Activated CD4-positive, alpha-beta T cell treated with anti-CD3 and anti-CD28 coated beads, Interleukin-2, amount 50 U/mL, for 16 hours (primary cell): ENCODE data around the gene KRTAP12-4.
"Not testable (repeated sequence)": the region's sequence is repeated elsewhere in the genome, so short reads cannot be mapped to it uniquely, and the experiment has no call there.

Experiments used
- DNase-seq: peaks from one replicate; pipeline ENCODE4 v3.0.0-alpha.2; 2020

The KRTAP12-4 gene

DNA sequence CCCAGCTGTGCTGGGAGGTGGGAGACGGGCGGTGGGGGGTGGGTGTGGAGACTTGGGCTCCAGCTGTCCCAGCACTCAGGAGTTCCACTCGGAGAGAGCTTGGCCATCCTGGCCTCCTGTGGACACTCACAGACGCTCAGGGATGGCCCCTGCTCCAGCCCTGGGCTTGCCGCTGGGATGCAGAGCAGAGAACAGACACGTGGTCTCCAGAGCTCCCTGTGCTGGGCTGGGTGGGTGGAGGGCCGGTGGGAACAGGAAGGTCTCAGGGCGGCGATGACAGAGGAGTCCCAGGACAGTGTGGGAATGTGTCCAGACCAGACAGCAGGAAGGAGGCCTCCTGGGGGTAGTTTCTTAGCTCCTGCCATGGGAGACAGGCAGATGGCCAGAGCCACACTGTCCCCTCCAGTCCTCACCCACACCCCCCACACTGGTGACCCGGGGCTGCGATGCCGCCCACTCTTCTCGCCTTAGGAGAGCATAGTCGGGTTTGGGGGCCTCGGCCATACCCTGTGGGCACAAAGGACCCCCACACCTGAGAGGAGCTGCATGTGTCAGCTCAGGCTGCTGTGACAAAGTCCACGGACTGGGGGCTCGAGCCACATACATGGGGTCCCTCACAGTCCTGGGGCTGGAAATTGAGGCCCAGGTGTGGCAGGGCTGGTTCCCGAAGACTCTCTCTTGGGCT, 25.6 kb downstream of the KRTAP12-4 start:
- no peak for DNase-seq

GRCh38 chr21:44627831-44628233, 26.6 kb downstream of the KRTAP12-4 start:
- DNase-seq = not testable (repeated sequence)

- not testable (repeated sequence) for DNase-seq
These were observed 27.2 kb downstream of the KRTAP12-4 start for GRCh38 chr21:44627181-44627822.

DNA sequence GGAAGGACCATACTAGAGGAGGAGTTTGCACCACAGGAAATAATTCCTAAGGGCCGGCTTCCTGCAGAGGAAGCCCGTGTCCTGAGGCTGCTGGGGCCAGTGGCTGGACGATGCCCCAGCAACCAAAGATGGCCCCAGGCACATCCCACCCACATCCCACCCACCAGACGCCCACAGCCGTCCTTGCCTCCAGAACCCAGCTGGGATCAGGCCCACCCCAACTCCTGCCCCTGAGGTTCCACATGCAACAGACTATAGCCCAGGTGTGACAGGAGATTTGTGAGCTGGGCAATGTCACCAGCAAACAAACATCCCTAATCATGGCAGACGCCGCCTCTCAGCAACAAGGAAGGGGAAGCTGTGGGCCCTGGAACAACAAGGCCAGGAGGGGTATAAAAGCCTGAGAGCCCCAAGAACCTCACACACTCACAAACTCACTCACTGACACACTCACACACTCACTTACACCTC, 27.8 kb downstream of the KRTAP12-4 start, which contains the start of gene KRTAP10-9:
TSS of gene KRTAP10-9 (plus strand) at position 421 of the 471 bp plus-strand sequence. CDS start 79 bp downstream, outside the sequence.
- no peak for DNase-seq

GRCh38 chr21:44626262-44626661, 28.2 kb downstream of the KRTAP12-4 start:
- DNase-seq = no peak

DNA sequence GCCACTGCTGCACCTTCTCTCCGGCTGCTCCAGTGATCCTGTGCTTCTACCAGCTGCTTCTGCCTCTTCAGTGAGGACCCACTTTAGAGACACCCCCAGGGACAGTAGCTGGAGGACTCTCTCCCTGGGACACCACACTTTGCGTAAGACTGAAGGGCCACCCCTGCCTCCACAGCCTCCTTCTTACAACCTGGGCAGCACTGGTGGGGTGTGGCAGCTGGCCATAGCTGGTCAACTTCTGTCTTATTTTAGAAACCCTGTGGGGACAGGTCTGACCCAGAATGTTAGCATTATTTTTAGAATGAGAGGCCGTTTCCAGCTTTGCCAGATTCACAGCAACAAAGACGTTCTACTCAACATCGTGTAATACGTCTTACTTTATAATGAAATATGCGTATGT, 28.7 kb downstream of the KRTAP12-4 start:
- DNase-seq = no peak

DNA sequence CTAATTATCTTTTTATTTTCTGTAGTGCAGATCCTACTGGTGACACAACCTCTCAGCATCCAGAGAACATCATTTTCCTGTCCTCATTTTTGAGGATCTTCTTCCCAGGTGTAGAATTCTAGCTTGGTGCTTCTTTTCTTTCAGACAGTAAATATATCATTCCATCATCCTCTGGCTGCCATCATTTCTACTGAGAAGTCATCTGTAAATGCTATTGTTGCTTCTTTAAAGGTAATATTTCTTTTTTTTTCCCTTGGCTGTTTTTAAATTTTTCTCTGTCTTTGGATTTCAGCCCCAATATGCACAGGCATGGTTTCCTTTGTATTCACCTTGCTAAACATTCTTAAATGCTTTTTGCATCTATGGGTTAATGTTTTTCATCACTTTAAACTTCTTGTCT, 30.9 kb downstream of the KRTAP12-4 start:
- DNase-seq = no peak

GRCh38 chr21:44619886-44620285, 34.6 kb downstream of the KRTAP12-4 start:
- no peak for DNase-seq

- DNase-seq = peak; percentile 46
These were observed 35.5 kb downstream of the KRTAP12-4 start for GRCh38 chr21:44618909-44619308.

GRCh38 chr21:44618504-44618903, 36.0 kb downstream of the KRTAP12-4 start:
- DNase-seq = no peak

- no peak for DNase-seq
These were observed 37.4 kb downstream of the KRTAP12-4 start for GRCh38 chr21:44617071-44617501.

DNA sequence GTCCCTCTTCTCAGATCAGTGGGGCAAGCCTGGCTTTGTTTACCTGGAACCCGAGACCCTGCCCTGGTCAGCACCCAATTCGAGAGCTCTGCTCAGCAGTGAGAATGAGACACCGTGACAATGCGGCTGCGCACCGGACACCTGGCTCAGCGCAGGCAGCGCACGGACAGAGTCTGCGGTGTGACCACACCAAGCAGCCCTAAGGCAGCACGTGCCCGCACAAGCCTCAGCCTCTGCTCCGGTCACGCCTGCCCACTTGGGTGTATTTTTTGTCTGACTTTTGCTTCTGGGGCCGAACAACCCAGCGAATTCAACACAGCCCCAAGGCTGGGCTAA, 37.9 kb downstream of the KRTAP12-4 start:
- no peak for DNase-seq

- DNase-seq = no peak
These were observed 38.4 kb downstream of the KRTAP12-4 start for GRCh38 chr21:44615911-44616590.

DNA sequence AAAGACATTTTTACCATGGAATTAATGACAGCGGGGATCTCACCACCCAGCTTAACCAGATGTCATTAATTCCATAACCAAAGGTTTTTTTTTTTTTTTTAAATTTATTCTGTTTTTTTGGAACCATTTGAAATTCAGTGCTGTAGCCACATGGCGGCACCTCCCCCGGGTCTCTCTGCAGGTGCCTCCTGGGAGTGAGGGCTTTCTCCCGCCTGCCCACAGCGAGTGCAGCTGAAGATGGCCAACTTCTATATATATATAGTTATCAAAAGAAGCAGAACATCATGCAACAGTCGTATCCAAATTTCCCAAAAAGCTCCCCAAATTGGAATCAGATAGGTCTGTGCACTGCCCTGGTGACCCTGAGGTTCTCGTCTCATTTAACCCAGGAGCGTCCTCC, 39.0 kb downstream of the KRTAP12-4 start:
- no peak for DNase-seq

- no peak for DNase-seq
These were observed 39.5 kb downstream of the KRTAP12-4 start for GRCh38 chr21:44614961-44615391.

DNA sequence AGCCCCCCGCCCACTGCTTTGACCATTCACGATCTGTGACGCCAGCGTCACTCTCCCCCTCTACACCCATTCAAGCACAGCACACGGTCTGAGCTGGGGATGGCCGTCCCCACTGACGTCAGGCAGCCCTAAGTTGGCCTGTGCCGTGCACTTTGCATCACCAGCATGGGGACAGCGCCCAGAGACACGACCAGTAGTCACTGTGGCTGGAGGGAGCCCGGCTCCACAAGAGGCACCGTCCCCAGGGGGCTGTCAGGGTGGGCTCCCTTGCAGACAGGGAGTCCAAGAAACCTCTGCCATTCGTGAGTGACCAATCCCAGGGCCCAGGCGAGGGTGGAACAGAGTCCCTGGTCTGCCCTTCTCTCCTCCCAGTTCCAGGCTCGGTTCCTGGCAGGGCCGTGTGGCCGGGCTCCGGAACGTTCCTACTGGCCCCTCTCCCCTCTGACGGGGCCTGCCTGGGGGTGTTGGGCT, 40.3 kb downstream of the KRTAP12-4 start:
- DNase-seq = no peak

- DNase-seq = no peak
These were observed 40.9 kb downstream of the KRTAP12-4 start for GRCh38 chr21:44613386-44614155.

- DNase-seq = no peak
These were observed 41.7 kb downstream of the KRTAP12-4 start for GRCh38 chr21:44612669-44613229.

GRCh38 chr21:44612029-44612486, 42.4 kb downstream of the KRTAP12-4 start, which contains the start of gene KRTAP10-8:
KRTAP10-8 (plus strand) TSS chr21:44612079; CDS start chr21:44612101, 22 bp downstream.
- no peak for DNase-seq

GRCh38 chr21:44611551-44611950, 42.9 kb downstream of the KRTAP12-4 start:
- no peak for DNase-seq

DNA sequence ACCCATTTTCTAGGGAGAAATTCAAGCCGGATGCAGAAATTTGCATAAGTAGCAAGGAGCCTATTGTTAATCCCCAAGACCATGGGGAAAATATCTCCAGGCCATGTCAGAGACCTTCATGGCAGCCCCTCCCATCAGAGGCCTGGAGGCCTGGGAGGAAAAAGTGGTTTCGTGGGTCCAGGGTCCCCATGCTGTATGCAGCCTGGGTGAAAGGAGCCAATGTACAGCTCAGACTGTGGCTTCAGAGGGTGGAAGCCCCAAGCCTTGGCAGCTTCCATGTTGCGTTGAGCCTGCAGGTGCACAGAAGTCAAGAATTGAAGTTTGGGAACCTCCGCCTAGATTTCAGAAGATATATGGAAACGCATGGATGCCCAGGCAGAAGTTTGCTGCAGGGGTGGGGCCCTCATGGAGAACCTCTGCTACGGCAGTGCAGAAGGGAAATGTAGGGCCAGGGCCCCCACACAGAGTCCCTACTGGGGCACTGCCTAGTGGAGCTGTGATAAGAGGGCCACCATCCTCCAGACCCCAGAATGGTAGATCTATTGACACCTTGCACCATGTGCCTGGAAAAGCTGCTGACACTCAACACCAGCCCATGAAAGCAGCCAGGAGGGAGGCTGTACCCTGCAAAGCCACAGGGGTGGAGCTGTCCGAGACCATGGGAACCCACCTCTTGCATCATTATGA, 44.2 kb downstream of the KRTAP12-4 start:
- DNase-seq = not testable (repeated sequence)

GRCh38 chr21:44609193-44609592, 45.3 kb downstream of the KRTAP12-4 start:
- no peak for DNase-seq
